ENCODE results near the gene CHIC2.

DNA sequence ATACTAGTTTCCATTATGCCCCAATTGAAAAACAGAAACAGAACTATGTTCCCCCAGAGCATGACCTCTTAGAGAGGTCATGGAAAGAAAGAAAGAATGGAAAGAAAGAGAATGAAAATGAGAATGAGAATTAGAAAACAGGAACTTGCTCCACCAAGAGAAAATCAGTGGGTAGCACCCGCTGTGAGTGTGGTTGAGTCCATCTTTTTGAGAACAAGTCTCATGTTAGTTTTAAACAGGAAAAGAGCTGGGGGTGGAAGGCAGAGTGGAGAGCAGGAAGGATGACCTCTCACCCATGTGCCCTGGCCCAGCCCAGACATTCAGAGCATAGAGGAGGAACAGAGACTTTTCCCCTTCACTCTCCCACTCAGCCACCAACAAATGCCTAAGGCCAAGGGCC lies 40.5 kb upstream of the CHIC2 start:
- TF ChIP-seq POLR2A (IDR thresholded peaks at IDR 0.05): no peak
- TF ChIP-seq, protein P1, sequence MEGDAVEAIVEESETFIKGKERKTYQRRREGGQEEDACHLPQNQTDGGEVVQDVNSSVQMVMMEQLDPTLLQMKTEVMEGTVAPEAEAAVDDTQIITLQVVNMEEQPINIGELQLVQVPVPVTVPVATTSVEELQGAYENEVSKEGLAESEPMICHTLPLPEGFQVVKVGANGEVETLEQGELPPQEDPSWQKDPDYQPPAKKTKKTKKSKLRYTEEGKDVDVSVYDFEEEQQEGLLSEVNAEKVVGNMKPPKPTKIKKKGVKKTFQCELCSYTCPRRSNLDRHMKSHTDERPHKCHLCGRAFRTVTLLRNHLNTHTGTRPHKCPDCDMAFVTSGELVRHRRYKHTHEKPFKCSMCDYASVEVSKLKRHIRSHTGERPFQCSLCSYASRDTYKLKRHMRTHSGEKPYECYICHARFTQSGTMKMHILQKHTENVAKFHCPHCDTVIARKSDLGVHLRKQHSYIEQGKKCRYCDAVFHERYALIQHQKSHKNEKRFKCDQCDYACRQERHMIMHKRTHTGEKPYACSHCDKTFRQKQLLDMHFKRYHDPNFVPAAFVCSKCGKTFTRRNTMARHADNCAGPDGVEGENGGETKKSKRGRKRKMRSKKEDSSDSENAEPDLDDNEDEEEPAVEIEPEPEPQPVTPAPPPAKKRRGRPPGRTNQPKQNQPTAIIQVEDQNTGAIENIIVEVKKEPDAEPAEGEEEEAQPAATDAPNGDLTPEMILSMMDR (IDR thresholded peaks at IDR 0.05): no peak
